Measurements from ENCODE around the gene SMKR1.
"Not testable (repeated sequence)": the region's sequence is repeated elsewhere in the genome, so short reads cannot be mapped to it uniquely, and the experiment has no call there.

Gene SMKR1

GRCh38 chr7:129501760-129502707, at the start of gene SMKR1:
Gene SMKR1 (plus strand): TSS chr7:129502531. CDS start chr7:129502825, 294 bp downstream.
- peak; percentile 67 for DNase-seq

- DNase-seq: no peak
Observed at GRCh38 chr7:129452589-129453231, 49.6 kb upstream of the SMKR1 start.

GRCh38 chr7:129453510-129454248, 48.7 kb upstream of the SMKR1 start:
- no peak for DNase-seq

GRCh38 chr7:129454249-129454551, 48.1 kb upstream of the SMKR1 start:
- no peak for DNase-seq

- DNase-seq: no peak
Observed at GRCh38 chr7:129456421-129456820, 45.9 kb upstream of the SMKR1 start.

GRCh38 chr7:129457101-129457500, 45.2 kb upstream of the SMKR1 start:
- DNase-seq: no peak

- DNase-seq: no peak
Observed at GRCh38 chr7:129458171-129458570, 44.2 kb upstream of the SMKR1 start.

- no peak for DNase-seq
Observed at GRCh38 chr7:129461809-129462208, 40.5 kb upstream of the SMKR1 start.

GRCh38 chr7:129462420-129462819, 39.9 kb upstream of the SMKR1 start:
- no peak for DNase-seq

GRCh38 chr7:129464194-129464593, 38.1 kb upstream of the SMKR1 start:
- DNase-seq: no peak

GRCh38 chr7:129465080-129465479, 37.3 kb upstream of the SMKR1 start:
- DNase-seq: no peak

GRCh38 chr7:129466796-129467195, 35.5 kb upstream of the SMKR1 start:
- DNase-seq: no peak

- no peak for DNase-seq
Observed at GRCh38 chr7:129468087-129468486, 34.2 kb upstream of the SMKR1 start.

- DNase-seq: no peak
Observed at GRCh38 chr7:129468547-129468946, 33.8 kb upstream of the SMKR1 start.

GRCh38 chr7:129469930-129470329, 32.4 kb upstream of the SMKR1 start:
- DNase-seq: no peak

GRCh38 chr7:129470411-129470810, 31.9 kb upstream of the SMKR1 start:
- DNase-seq: no peak

GRCh38 chr7:129471402-129471827, 30.9 kb upstream of the SMKR1 start:
- no peak for DNase-seq

- not testable (repeated sequence) for DNase-seq
Observed at GRCh38 chr7:129475931-129476330, 26.4 kb upstream of the SMKR1 start.

GRCh38 chr7:129476398-129476797, 25.9 kb upstream of the SMKR1 start:
- DNase-seq: not testable (repeated sequence)

GRCh38 chr7:129479831-129480230, 22.5 kb upstream of the SMKR1 start:
- DNase-seq: no peak

GRCh38 chr7:129480674-129481363, 21.5 kb upstream of the SMKR1 start:
- DNase-seq: no peak

GRCh38 chr7:129481376-129481775, 21.0 kb upstream of the SMKR1 start:
- not testable (repeated sequence) for DNase-seq

- DNase-seq: no peak
Observed at GRCh38 chr7:129482781-129483180, 19.6 kb upstream of the SMKR1 start.

Data from DMS79 treated with DMSO at 0.1 percent for 48 hours (cell line).